Measurements from ENCODE around the gene GATA3. TPM values are rescaled to one million over a fixed set of nuclear protein-coding genes. Genes with fewer than 3 reads are reported as not detected.

Gene GATA3
- total and polyA plus RNA-seq, 9 of the 15 experiments (the other 6 are each of a cell fraction or from before 2014, with no cell fraction given): 0.01 to 0.24 (median 0.09) TPM; not detected in 6

GRCh38 chr10:8074881-8075280 lies 20.4 kb downstream of the GATA3 start:
- 4% methylated on average over 14 of the region's 14 CpGs for WGBS (ENCODE audit: insufficient coverage, low coverage, missing lambda C conversion rate)
- CTCF ChIA-PET (ENCODE audit: low intra/inter-chr PET ratio): no interaction called here
- Histone ChIP-seq H3K4me2 (ENCODE audit: insufficient read depth, low read length) (no peak overlapping the region), H3K27me3 (ENCODE audit: control insufficient read depth in 2 of 2, insufficient read depth in 2 of 2, low read length in 2 of 2) (peaks cover 27 to 35% of the 10 kb centered on the region in 2 experiments; a peak in 4 of 5 replicates), H4K20me1 (replicated peaks; ENCODE audit: control insufficient read depth, insufficient read depth, low read length) (no peaks in the 10 kb centered on the region), H3K4me1 (replicated peaks in 1 of 2; ENCODE audit: control insufficient read depth in 2 of 2, insufficient read depth in 2 of 2, low read length in 2 of 2) (peaks cover 0 to 3% of the 10 kb centered on the region in 2 experiments; a peak in 1 of 5 replicates), H3K9me1 (ENCODE audit: control insufficient read depth, insufficient read depth, low read length) (no peaks in the 10 kb centered on the region), H2AFZ (ENCODE audit: low read depth, low read length) (no peak overlapping the region), H3K27ac (ENCODE audit: extremely low read depth, low read depth, low read length) (no peak overlapping the region), H3K4me3 (no peak overlapping the region), H3K79me2 (ENCODE audit: control insufficient read depth, insufficient read depth, low read length) (no peaks in the 10 kb centered on the region), H3K9ac (ENCODE audit: insufficient read depth in 1 of 2, low read depth in 2 of 2, low read length in 2 of 2) (no peak overlapping the region), H3K9me3 (replicated peaks; ENCODE audit: control insufficient read depth, insufficient read depth, low read depth, low read length) (no peaks in the 10 kb centered on the region), H3K36me3 (ENCODE audit: control insufficient read depth, insufficient read depth, low read length) (no peaks in the 10 kb centered on the region)
- ATAC-seq: peak; percentile 49; the same call in 2 of the 3 replicates
- BruUV-seq (replicated peaks): no TSS peak
- intact Hi-C loops (cut with micrococcal nuclease) (no loop called here), in situ Hi-C loops (cut with MboI) (no loop called here)
- POLR2A ChIA-PET: no interaction called here
- no peak for FAIRE-seq
- no peak for DNase-seq (ENCODE audit: extremely low read depth in 1 of 4, low spot score in 3 of 4)
- no peak for TF ChIP-seq ZNF12 (CRISPR knock-in tag; IDR thresholded peaks at IDR 0.05)
- peak; percentile 75 for TF ChIP-seq CBX2 (IDR thresholded peaks at IDR 0.05; ENCODE audit: insufficient read depth, low read length, poor library complexity, severe bottlenecking)

GRCh38 chr10:8075282-8076260 lies 21.1 kb downstream of the GATA3 start:
- under 1% methylated on average over 19 of the region's 19 CpGs for WGBS (ENCODE audit: insufficient coverage, low coverage, missing lambda C conversion rate)
- in situ Hi-C loops (cut with MboI) (no loop called here), intact Hi-C loops (cut with micrococcal nuclease) (no loop called here)
- Histone ChIP-seq H3K4me1 (replicated peaks in 1 of 2; ENCODE audit: control insufficient read depth in 2 of 2, insufficient read depth in 2 of 2, low read length in 2 of 2) (peaks cover 0 to 3% of the 10 kb centered on the region in 2 experiments; a peak in 1 of 5 replicates), H3K27ac (ENCODE audit: extremely low read depth, low read depth, low read length) (no peak overlapping the region), H2AFZ (ENCODE audit: low read depth, low read length) (no peak overlapping the region), H3K79me2 (ENCODE audit: control insufficient read depth, insufficient read depth, low read length) (no peaks in the 10 kb centered on the region), H3K27me3 (ENCODE audit: control insufficient read depth in 2 of 2, insufficient read depth in 2 of 2, low read length in 2 of 2) (peaks cover 29 to 36% of the 10 kb centered on the region in 2 experiments; a peak in 4 of 5 replicates), H4K20me1 (replicated peaks; ENCODE audit: control insufficient read depth, insufficient read depth, low read length) (no peaks in the 10 kb centered on the region), H3K9me1 (ENCODE audit: control insufficient read depth, insufficient read depth, low read length) (no peaks in the 10 kb centered on the region), H3K36me3 (ENCODE audit: control insufficient read depth, insufficient read depth, low read length) (no peaks in the 10 kb centered on the region), H3K9ac (ENCODE audit: insufficient read depth in 1 of 2, low read depth in 2 of 2, low read length in 2 of 2) (no peak overlapping the region), H3K4me2 (ENCODE audit: insufficient read depth, low read length) (no peak overlapping the region), H3K9me3 (replicated peaks; ENCODE audit: control insufficient read depth, insufficient read depth, low read depth, low read length) (no peaks in the 10 kb centered on the region), H3K4me3 (no peak overlapping the region)
- ChIA-PET CTCF (ENCODE audit: low intra/inter-chr PET ratio) (no interaction called here), POLR2A (interaction anchor here (0.5 kb wide), 1 partner anchor 448 kb away, joined by 3 read pairs; no protein-coding TSS in a partner anchor)
- ATAC-seq (no peak), DNase-seq (ENCODE audit: extremely low read depth in 1 of 4, low spot score in 3 of 4) (no peak), FAIRE-seq (no peak)
- no TSS peak for BruUV-seq (replicated peaks)
- no peak for TF ChIP-seq DPF2 (IDR thresholded peaks at IDR 0.05)
- TF ChIP-seq IRF2 (CRISPR knock-in tag; IDR thresholded peaks at IDR 0.05): no peak
- no peak for TF ChIP-seq CBFA2T2 (conservative IDR thresholded peaks at IDR 0.05)
- no peak for TF ChIP-seq ZNF639 (CRISPR knock-in tag; conservative IDR thresholded peaks at IDR 0.05 in 1 of 2, IDR thresholded peaks at IDR 0.05 in 1 of 2)
- TF ChIP-seq RB1 (IDR thresholded peaks at IDR 0.05; ENCODE audit: low read depth): no peak
- no peak for TF ChIP-seq NR2F6 (CRISPR knock-in tag; IDR thresholded peaks at IDR 0.05)
- TF ChIP-seq ZNF124 (CRISPR knock-in tag; IDR thresholded peaks at IDR 0.05): no peak
- no peak for TF ChIP-seq SRF (CRISPR knock-in tag; IDR thresholded peaks at IDR 0.05)
- TF ChIP-seq E2F4 (CRISPR knock-in tag; IDR thresholded peaks at IDR 0.05; ENCODE audit: low read depth): no peak
- no peak for TF ChIP-seq MED1 (CRISPR knock-in tag; IDR thresholded peaks at IDR 0.05; ENCODE audit: borderline replicate concordance)
